Tibial nerve (tissue), 4 donors: Measurements from ENCODE around the gene RBM47.

Experiments used
- EP300 ChIP-seq, 2 donors: sonication (generic); formaldehyde crosslinking; IDR thresholded peaks; one replicate each; pipeline ENCODE4 v1.6.1; 2017; ENCODE audit warnings: antibody characterized with exemption in 2 of 2, mild to moderate bottlenecking in 1 of 2
- POLR2A ChIP-seq, 2 donors: fragments of 450-650 bp; IDR thresholded peaks; one replicate each; pipeline ENCODE4 v1.6.1; 2017; ENCODE audit warnings: antibody characterized with exemption in 2 of 2, mild to moderate bottlenecking in 2 of 2, moderate library complexity in 2 of 2
- TF ChIP-seq, protein P1 (sequence below), 5 experiments: fragments of 200-600 bp in 3 of 5; fragments of 450-650 bp in 2 of 5; sonication (generic) in 3 of 5; IDR thresholded peaks; one replicate each; pipeline ENCODE4 v1.5.1; 2016 to 2019; ENCODE audit warnings: antibody characterized with exemption in 5 of 5, mild to moderate bottlenecking in 3 of 5, moderate library complexity in 2 of 5

DNA sequence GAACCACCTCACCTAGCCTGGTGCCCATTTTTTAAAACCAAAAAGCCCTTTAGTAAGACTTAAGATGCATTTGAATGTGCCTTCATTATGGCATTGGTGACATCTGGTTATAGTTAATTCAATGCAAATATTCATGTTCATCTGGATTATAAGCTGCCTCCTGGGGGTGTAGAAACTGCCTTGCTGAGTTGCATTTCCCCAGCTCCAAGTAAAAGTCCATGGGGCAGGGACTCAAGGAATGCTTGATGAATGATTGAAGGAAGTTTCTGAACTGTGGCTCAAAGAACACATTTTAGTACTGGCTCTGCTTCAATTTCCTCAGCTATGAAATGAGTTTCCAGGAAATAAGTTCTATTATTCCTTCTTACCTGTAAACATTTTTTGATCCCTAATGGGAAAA lies 18.5 kb upstream of the RBM47 start:
- TF ChIP-seq, protein P1, sequence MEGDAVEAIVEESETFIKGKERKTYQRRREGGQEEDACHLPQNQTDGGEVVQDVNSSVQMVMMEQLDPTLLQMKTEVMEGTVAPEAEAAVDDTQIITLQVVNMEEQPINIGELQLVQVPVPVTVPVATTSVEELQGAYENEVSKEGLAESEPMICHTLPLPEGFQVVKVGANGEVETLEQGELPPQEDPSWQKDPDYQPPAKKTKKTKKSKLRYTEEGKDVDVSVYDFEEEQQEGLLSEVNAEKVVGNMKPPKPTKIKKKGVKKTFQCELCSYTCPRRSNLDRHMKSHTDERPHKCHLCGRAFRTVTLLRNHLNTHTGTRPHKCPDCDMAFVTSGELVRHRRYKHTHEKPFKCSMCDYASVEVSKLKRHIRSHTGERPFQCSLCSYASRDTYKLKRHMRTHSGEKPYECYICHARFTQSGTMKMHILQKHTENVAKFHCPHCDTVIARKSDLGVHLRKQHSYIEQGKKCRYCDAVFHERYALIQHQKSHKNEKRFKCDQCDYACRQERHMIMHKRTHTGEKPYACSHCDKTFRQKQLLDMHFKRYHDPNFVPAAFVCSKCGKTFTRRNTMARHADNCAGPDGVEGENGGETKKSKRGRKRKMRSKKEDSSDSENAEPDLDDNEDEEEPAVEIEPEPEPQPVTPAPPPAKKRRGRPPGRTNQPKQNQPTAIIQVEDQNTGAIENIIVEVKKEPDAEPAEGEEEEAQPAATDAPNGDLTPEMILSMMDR (IDR thresholded peaks at IDR 0.05): no peak
- TF ChIP-seq POLR2A (IDR thresholded peaks at IDR 0.05) (no peak), EP300 (IDR thresholded peaks at IDR 0.05) (no peak)
